WTC11 (cell line): ENCODE measurements around the gene CLRN3. TPM values are rescaled to one million over a fixed set of nuclear protein-coding genes. Genes with fewer than 3 reads are reported as not detected.

Source experiments
- ATAC-seq: fragments of 200-7000 bp; cut with Tn5 transposase; 2 replicates; pipeline ENCODE4 v1.10.0; 2021; ENCODE audit warnings: mild to moderate bottlenecking, moderate library complexity
- CTCF ChIA-PET: fragments of 300-600 bp; sonication (Branson Sonifier 250); formaldehyde crosslinking; loops from one replicate; lab custom pipeline; 2021; ENCODE audit warnings: antibody characterized with exemption; lab: Charles Lee
- POLR2A ChIA-PET: fragments of 350-600 bp; sonication (Branson Sonifier 250); formaldehyde crosslinking; loops from one replicate; lab custom pipeline; 2021; ENCODE audit warnings: antibody characterized with exemption; lab: Charles Lee
- DNase-seq: peaks from one replicate; pipeline ENCODE4 v3.0.0; 2021; ENCODE audit warnings: low spot score
- H3K27ac Mint-ChIP-seq: 2 replicates; pipeline ENCODE4 v1.8.0; 2021; ENCODE audit warnings: mixed read lengths
- H3K27me3 Mint-ChIP-seq: 2 replicates; pipeline ENCODE4 v1.8.0; 2021; ENCODE audit warnings: low read depth, mild to moderate bottlenecking, moderate library complexity, mixed read lengths
- H3K36me3 Mint-ChIP-seq: 2 replicates; pipeline ENCODE4 v1.8.0; 2021; ENCODE audit warnings: mixed read lengths
- H3K4me1 Mint-ChIP-seq: 2 replicates; pipeline ENCODE4 v1.8.0; 2022; ENCODE audit warnings: mixed read lengths
- H3K4me3 Mint-ChIP-seq: 2 replicates; pipeline ENCODE4 v1.8.0; 2021; ENCODE audit warnings: mild to moderate bottlenecking, moderate library complexity, mixed read lengths
- H3K9me3 Mint-ChIP-seq: 2 replicates; pipeline ENCODE4 v1.8.0; 2021; ENCODE audit warnings: mixed read lengths
- ARID4B ChIP-seq: sonication (generic); formaldehyde crosslinking; IDR thresholded peaks from 2 replicates; pipeline ENCODE4 v1.8.0; 2023; ENCODE audit warnings: missing genetic modification reagents, mild to moderate bottlenecking, borderline replicate concordance
- ATF2 ChIP-seq: sonication (generic); formaldehyde crosslinking; IDR thresholded peaks from 2 replicates; pipeline ENCODE4 v1.8.1; 2022; ENCODE audit warnings: low read depth, missing genetic modification reagents, borderline replicate concordance
- E2F1 ChIP-seq: sonication (generic); formaldehyde crosslinking; IDR thresholded peaks from 2 replicates; pipeline ENCODE4 v1.8.0; 2022; ENCODE audit warnings: mild to moderate bottlenecking, missing genetic modification reagents
- E2F5 ChIP-seq: sonication (generic); formaldehyde crosslinking; IDR thresholded peaks from 2 replicates; pipeline ENCODE4 v1.8.1; 2022; ENCODE audit warnings: mild to moderate bottlenecking, moderate library complexity, missing genetic modification reagents
- ESRRA ChIP-seq: sonication (generic); formaldehyde crosslinking; IDR thresholded peaks from 2 replicates; pipeline ENCODE4 v1.8.1; 2022; ENCODE audit warnings: mild to moderate bottlenecking, missing genetic modification reagents, borderline replicate concordance
- ETV6 ChIP-seq: sonication (generic); formaldehyde crosslinking; IDR thresholded peaks from 2 replicates; pipeline ENCODE4 v1.8.1; 2022; ENCODE audit warnings: mild to moderate bottlenecking, missing genetic modification reagents
- JAZF1 ChIP-seq: fragments of 250-450 bp; sonication (Bioruptor Pico); IDR thresholded peaks from 2 replicates; pipeline ENCODE4 v1.9.0; 2021; ENCODE audit warnings: moderate library complexity, mild to moderate bottlenecking, inconsistent platforms
- MXD4 ChIP-seq: fragments of 250-450 bp; sonication (Bioruptor Pico); IDR thresholded peaks from 2 replicates; pipeline ENCODE4 v1.8.0; 2021; ENCODE audit warnings: mild to moderate bottlenecking, moderate library complexity, borderline replicate concordance
- NFATC4 ChIP-seq: fragments of 250-450 bp; sonication (Bioruptor Pico); IDR thresholded peaks from 2 replicates; pipeline ENCODE4 v1.9.0; 2021; ENCODE audit warnings: mild to moderate bottlenecking
- NR1H2 ChIP-seq: sonication (generic); formaldehyde crosslinking; IDR thresholded peaks from 2 replicates; pipeline ENCODE4 v1.9.0; 2021; ENCODE audit warnings: mild to moderate bottlenecking, moderate library complexity, missing genetic modification reagents
- NR2C2 ChIP-seq: sonication (generic); formaldehyde crosslinking; IDR thresholded peaks from 2 replicates; pipeline ENCODE4 v1.8.0; 2022; ENCODE audit warnings: mild to moderate bottlenecking, missing genetic modification reagents
- NR3C1 ChIP-seq: sonication (generic); formaldehyde crosslinking; conservative IDR thresholded peaks from 2 replicates; pipeline ENCODE4 v1.8.1; 2023; ENCODE audit warnings: low read depth, mild to moderate bottlenecking, missing genetic modification reagents
- OVOL2 ChIP-seq: fragments of 250-450 bp; sonication (Bioruptor Pico); IDR thresholded peaks from 2 replicates; pipeline ENCODE4 v1.9.0; 2021; ENCODE audit warnings: mild to moderate bottlenecking, borderline replicate concordance
- PRDM15 ChIP-seq: sonication (generic); formaldehyde crosslinking; IDR thresholded peaks from 2 replicates; pipeline ENCODE4 v1.8.0; 2022; ENCODE audit warnings: missing genetic modification reagents
- PRRX2 ChIP-seq: fragments of 250-450 bp; sonication (Bioruptor Pico); IDR thresholded peaks from 2 replicates; pipeline ENCODE4 v1.8.0; 2021; ENCODE audit warnings: mild to moderate bottlenecking
- RORB ChIP-seq: fragments of 250-450 bp; sonication (Bioruptor Pico); IDR thresholded peaks from 2 replicates; pipeline ENCODE4 v1.9.0; 2021; ENCODE audit warnings: mild to moderate bottlenecking
- SMAD3 ChIP-seq: sonication (generic); formaldehyde crosslinking; IDR thresholded peaks from 2 replicates; pipeline ENCODE4 v1.8.0; 2022; ENCODE audit warnings: missing genetic modification reagents, mild to moderate bottlenecking, borderline replicate concordance
- SOX15 ChIP-seq: fragments of 250-450 bp; sonication (Bioruptor Pico); IDR thresholded peaks from 2 replicates; pipeline ENCODE4 v1.9.0; 2021; ENCODE audit warnings: mild to moderate bottlenecking
- TEAD1 ChIP-seq: sonication (generic); formaldehyde crosslinking; IDR thresholded peaks from 2 replicates; pipeline ENCODE4 v1.8.0; 2022; ENCODE audit warnings: mild to moderate bottlenecking, missing genetic modification reagents
- TP53 ChIP-seq: sonication (generic); formaldehyde crosslinking; IDR thresholded peaks from 2 replicates; pipeline ENCODE4 v1.8.1; 2023; ENCODE audit warnings: mild to moderate bottlenecking, missing genetic modification reagents
- ZBTB21 ChIP-seq: sonication (generic); formaldehyde crosslinking; IDR thresholded peaks from 2 replicates; pipeline ENCODE4 v1.8.1; 2023; ENCODE audit warnings: mild to moderate bottlenecking, missing genetic modification reagents, borderline replicate concordance
- ZNF121 ChIP-seq: sonication (generic); formaldehyde crosslinking; IDR thresholded peaks from 2 replicates; pipeline ENCODE4 v1.8.0; 2023; ENCODE audit warnings: missing genetic modification reagents
- ZNF263 ChIP-seq: sonication (generic); formaldehyde crosslinking; IDR thresholded peaks from 2 replicates; pipeline ENCODE4 v1.8.1; 2022; ENCODE audit warnings: low read depth, mild to moderate bottlenecking, moderate library complexity, missing genetic modification reagents
- ZNF416 ChIP-seq: fragments of 250-450 bp; sonication (Bioruptor Pico); IDR thresholded peaks from 2 replicates; pipeline ENCODE4 v1.9.0; 2021; ENCODE audit warnings: mild to moderate bottlenecking, inconsistent platforms
- ZNF512 ChIP-seq: sonication (generic); formaldehyde crosslinking; IDR thresholded peaks from 2 replicates; pipeline ENCODE4 v1.8.1; 2022; ENCODE audit warnings: missing genetic modification reagents, borderline replicate concordance
- total RNA-seq: library from RNA; stranded (reverse); gene quantifications from 3 replicates; pipeline ENCODE4 v1.2.3, GENCODE V29; 2021

Gene CLRN3
- total RNA-seq, 1 experiment from 2014 or later = not detected

- Mint-ChIP-seq H3K27ac (no peak overlapping the region), H3K27me3 (no peaks in the 10 kb centered on the region), H3K36me3 (no peaks in the 10 kb centered on the region), H3K4me1 (peaks cover 5% of the 10 kb centered on the region), H3K4me3 (no peak overlapping the region), H3K9me3 (no peaks in the 10 kb centered on the region)
- ChIA-PET POLR2A (no interaction called here), CTCF (no interaction called here)
- no peak for DNase-seq
- no peak for ATAC-seq
- TF ChIP-seq TEAD1 (CRISPR knock-in tag) (no peak), TP53 (no peak), SMAD3 (CRISPR knock-in tag) (no peak), PRRX2 (CRISPR knock-in tag) (no peak), ZNF416 (CRISPR knock-in tag) (no peak), E2F5 (CRISPR knock-in tag) (no peak), NFATC4 (no peak), ZNF512 (CRISPR knock-in tag) (no peak), PRDM15 (CRISPR knock-in tag) (no peak), NR2C2 (CRISPR knock-in tag) (no peak), RORB (CRISPR knock-in tag) (no peak), ZNF121 (CRISPR knock-in tag) (no peak), ZNF263 (CRISPR knock-in tag) (no peak), JAZF1 (no peak), MXD4 (no peak), ETV6 (no peak), ARID4B (no peak)
These were observed 44.5 kb downstream of the CLRN3 start for GRCh38 chr10:127848226-127848625.

GRCh38 chr10:127845756-127846155 lies 47.0 kb downstream of the CLRN3 start:
- ChIA-PET CTCF (no interaction called here), POLR2A (no interaction called here)
- Mint-ChIP-seq H3K27me3 (no peaks in the 10 kb centered on the region), H3K4me3 (no peak overlapping the region), H3K9me3 (no peaks in the 10 kb centered on the region), H3K27ac (no peak overlapping the region), H3K36me3 (no peaks in the 10 kb centered on the region), H3K4me1 (peaks cover 5% of the 10 kb centered on the region)
- ATAC-seq = no peak
- DNase-seq = no peak
- no peak for TF ChIP-seq ESRRA (CRISPR knock-in tag)
- no peak for TF ChIP-seq OVOL2 (CRISPR knock-in tag)
- no peak for TF ChIP-seq NR3C1 (CRISPR knock-in tag)
- no peak for TF ChIP-seq PRRX2 (CRISPR knock-in tag)
- TF ChIP-seq NFATC4 = no peak
- no peak for TF ChIP-seq SOX15 (CRISPR knock-in tag)
- TF ChIP-seq E2F1 = no peak
- no peak for TF ChIP-seq ZBTB21 (CRISPR knock-in tag)
- no peak for TF ChIP-seq ATF2
- TF ChIP-seq NR1H2 (CRISPR knock-in tag) = no peak
- no peak for TF ChIP-seq TEAD1 (CRISPR knock-in tag)
